ENCODE data around the gene PGLYRP3.

PGLYRP3 gene, protein sequence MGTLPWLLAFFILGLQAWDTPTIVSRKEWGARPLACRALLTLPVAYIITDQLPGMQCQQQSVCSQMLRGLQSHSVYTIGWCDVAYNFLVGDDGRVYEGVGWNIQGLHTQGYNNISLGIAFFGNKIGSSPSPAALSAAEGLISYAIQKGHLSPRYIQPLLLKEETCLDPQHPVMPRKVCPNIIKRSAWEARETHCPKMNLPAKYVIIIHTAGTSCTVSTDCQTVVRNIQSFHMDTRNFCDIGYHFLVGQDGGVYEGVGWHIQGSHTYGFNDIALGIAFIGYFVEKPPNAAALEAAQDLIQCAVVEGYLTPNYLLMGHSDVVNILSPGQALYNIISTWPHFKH

DNA sequence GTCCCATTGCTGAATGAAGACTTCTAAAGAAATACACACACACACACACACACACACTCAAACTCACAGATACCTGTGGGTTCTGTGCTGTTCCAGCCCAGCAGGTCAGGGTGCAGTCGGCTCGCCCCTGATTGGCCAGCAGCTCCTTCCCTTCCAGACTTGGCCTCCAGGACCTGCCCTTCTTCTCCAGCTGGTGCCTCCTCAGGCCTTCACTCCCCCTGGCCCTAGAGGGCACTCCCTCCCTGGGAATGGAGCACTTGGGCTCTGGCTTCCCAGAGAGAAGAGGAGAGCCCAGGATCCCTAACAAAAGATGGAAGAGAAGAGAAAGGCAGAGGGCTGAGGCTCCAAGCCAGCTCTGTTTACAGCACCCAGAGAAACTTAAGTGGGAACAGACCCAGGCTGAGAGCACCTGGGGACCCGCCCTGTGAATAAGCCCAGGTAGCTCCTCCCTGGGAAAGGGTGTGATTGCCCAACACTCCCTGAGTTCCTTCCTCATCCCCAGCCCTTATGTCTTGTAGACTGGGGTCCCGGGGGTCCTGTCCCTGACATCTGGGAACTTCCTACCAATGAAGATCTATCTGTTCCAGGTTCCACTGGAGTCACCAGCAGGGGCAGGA, at the start of gene PGLYRP3:
PGLYRP3 (minus strand) TSS at position 383 of the 617 bp plus-strand sequence. CDS start 2,287 bp downstream, outside the sequence.
- Mint-ChIP-seq H3K36me3 (ENCODE audit: low read depth) (no peaks in the 10 kb centered on the region), H3K4me3 (no peak within 1 kb of the TSS), H3K27me3 (ENCODE audit: low read depth, poor library complexity) (peaks cover 19% of the 10 kb centered on the region), H3K9me3 (peaks cover 55% of the 10 kb centered on the region), H3K4me1 (no peaks in the 10 kb centered on the region), H3K27ac (no peak within 1 kb of the TSS)
- DNase-seq: no peak
- TF ChIP-seq CTCF (IDR thresholded peaks at IDR 0.05): no peak

- Mint-ChIP-seq H3K4me1 (no peaks in the 10 kb centered on the region), H3K27ac (no peak overlapping the region), H3K27me3 (ENCODE audit: low read depth, poor library complexity) (peaks cover 13% of the 10 kb centered on the region), H3K9me3 (peaks cover 11% of the 10 kb centered on the region), H3K36me3 (ENCODE audit: low read depth) (no peaks in the 10 kb centered on the region), H3K4me3 (no peak overlapping the region)
- DNase-seq: no peak
- TF ChIP-seq CTCF (IDR thresholded peaks at IDR 0.05): no peak
Measured at GRCh38 chr1:153362187-153362775, 49.5 kb upstream of the PGLYRP3 start.

DNA sequence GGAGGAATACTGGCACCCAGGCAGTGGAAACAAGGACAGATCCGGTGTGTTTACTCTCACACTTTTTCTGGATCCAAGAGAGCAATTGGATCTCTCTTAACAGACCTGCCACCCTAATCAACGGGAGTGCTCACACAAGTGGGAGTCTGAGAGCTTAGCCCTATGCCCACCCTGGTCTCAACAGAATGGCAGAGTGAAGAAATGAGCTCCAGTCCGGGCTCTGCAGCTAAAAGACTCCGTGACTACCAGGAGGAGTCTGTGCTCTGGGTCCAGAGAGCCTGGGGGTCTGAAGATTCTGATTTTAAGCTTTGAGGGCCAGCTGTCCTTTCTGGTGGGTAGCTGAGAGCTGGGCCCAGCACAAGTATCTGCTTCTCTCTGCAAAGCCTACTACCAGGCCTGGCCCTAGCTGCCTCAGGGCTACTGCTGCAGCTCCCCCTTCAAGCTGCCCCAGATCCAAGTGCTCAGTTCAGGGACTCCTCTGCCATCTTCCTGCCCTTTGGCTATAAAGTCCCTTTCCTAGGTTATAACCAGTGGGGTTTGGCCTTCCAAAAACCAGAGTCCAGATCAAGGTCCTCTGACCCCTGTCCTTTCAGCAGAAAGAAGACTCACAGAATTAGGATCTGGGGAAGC, 48.8 kb upstream of the PGLYRP3 start:
- Mint-ChIP-seq H3K27me3 (ENCODE audit: low read depth, poor library complexity) (peaks cover 13% of the 10 kb centered on the region), H3K4me1 (no peaks in the 10 kb centered on the region), H3K36me3 (ENCODE audit: low read depth) (no peaks in the 10 kb centered on the region), H3K9me3 (peaks cover 11% of the 10 kb centered on the region), H3K4me3 (no peak overlapping the region), H3K27ac (no peak overlapping the region)
- DNase-seq: no peak
- no peak for TF ChIP-seq CTCF (IDR thresholded peaks at IDR 0.05)

GRCh38 chr1:153360592-153361479, 48.1 kb upstream of the PGLYRP3 start:
- H3K9me3 Mint-ChIP-seq: peaks cover 11% of the 10 kb centered on the region
- no peak for TF ChIP-seq CTCF (IDR thresholded peaks at IDR 0.05)
- H3K4me1 Mint-ChIP-seq: no peaks in the 10 kb centered on the region
- DNase-seq: no peak
- peaks cover 13% of the 10 kb centered on the region for H3K27me3 Mint-ChIP-seq (ENCODE audit: low read depth, poor library complexity)
- H3K4me3 Mint-ChIP-seq: no peak overlapping the region
- H3K36me3 Mint-ChIP-seq (ENCODE audit: low read depth): no peaks in the 10 kb centered on the region
- no peak overlapping the region for H3K27ac Mint-ChIP-seq

DNA sequence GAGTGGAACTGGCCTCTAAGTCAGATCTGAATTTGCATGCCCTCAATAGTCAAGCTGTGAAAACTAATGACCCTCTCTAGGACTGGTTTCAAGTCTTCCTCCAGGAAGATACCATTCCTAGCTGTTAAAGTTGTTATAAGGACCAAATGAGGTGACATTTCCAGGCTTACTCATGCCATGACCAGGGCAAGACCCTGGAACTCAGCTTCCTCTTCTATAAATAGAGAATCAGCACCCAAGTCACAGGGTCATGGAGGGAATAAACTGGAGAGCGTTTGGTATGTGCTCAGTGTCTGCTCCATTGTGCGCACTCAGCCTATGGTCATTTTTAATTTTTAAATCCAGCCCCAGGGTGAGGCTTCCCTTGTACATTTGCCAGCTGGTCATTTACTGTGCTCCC, 47.4 kb upstream of the PGLYRP3 start:
- TF ChIP-seq CTCF (IDR thresholded peaks at IDR 0.05): no peak
- Mint-ChIP-seq H3K27me3 (ENCODE audit: low read depth, poor library complexity) (peaks cover 13% of the 10 kb centered on the region), H3K36me3 (ENCODE audit: low read depth) (no peaks in the 10 kb centered on the region), H3K9me3 (peaks cover 11% of the 10 kb centered on the region), H3K27ac (no peak overlapping the region), H3K4me1 (no peaks in the 10 kb centered on the region), H3K4me3 (no peak overlapping the region)
- no peak for DNase-seq
